ENCODE data around the gene DPP8.

The DPP8 gene

GRCh38 chr15:65434201-65434600 is 83.3 kb downstream of the DPP8 start:
- no peaks in the 10 kb centered on the region for H3K79me2 ChIP-seq (ENCODE audit: control insufficient read depth, insufficient read depth, low read length)
- no peak overlapping the region for H3K4me3 ChIP-seq (ENCODE audit: low read length)
- no peak overlapping the region for H2BK15ac ChIP-seq (replicated peaks; ENCODE audit: low read depth)
- DNase-seq = no peak
- H2BK120ac ChIP-seq (ENCODE audit: low read depth, low read length) = no peak overlapping the region
- H3K4ac ChIP-seq (ENCODE audit: low read depth, low read length) = no peak overlapping the region
- no peak overlapping the region for H3K9ac ChIP-seq (ENCODE audit: low read length)
- no peak overlapping the region for H3K23ac ChIP-seq (ENCODE audit: low read length)
- no peaks in the 10 kb centered on the region for H3K4me1 ChIP-seq (ENCODE audit: control insufficient read depth, low read depth, low read length)
- no peak overlapping the region for H3K18ac ChIP-seq (ENCODE audit: low read length)
- no peak overlapping the region for H2BK5ac ChIP-seq (ENCODE audit: low read length)
- H3K56ac ChIP-seq (ENCODE audit: low read length) = no peak overlapping the region
- H4K8ac ChIP-seq (ENCODE audit: low read depth, low read length) = no peak overlapping the region
- no peak overlapping the region for H4K5ac ChIP-seq (ENCODE audit: low read length)
- H3K36me3 ChIP-seq (ENCODE audit: control insufficient read depth, insufficient read depth, low read length) = no peaks in the 10 kb centered on the region
- H3K4me2 ChIP-seq (ENCODE audit: low read length) = no peak overlapping the region
- H3K27ac ChIP-seq (ENCODE audit: low read depth, low read length) = no peak overlapping the region
- H3K79me1 ChIP-seq (ENCODE audit: low read length) = no peaks in the 10 kb centered on the region
- no peak overlapping the region for H2AK5ac ChIP-seq (ENCODE audit: low read length)
- WGBS (ENCODE audit: extremely low coverage, insufficient coverage, low lambda C conversion rate) = no CpG with 5 or more reads among the region's 11 CpGs
- no peaks in the 10 kb centered on the region for H3K27me3 ChIP-seq (ENCODE audit: insufficient read depth, low read length, poor library complexity)

GRCh38 chr15:65431731-65432130 is 85.8 kb downstream of the DPP8 start:
- Histone ChIP-seq H3K4ac (ENCODE audit: low read depth, low read length) (no peak overlapping the region), H2BK5ac (ENCODE audit: low read length) (no peak overlapping the region)
- DNase-seq = no peak

GRCh38 chr15:65426216-65426853 is 91.2 kb downstream of the DPP8 start:
- Histone ChIP-seq H2BK15ac (replicated peaks; ENCODE audit: low read depth) (no peak overlapping the region), H3K56ac (ENCODE audit: low read length) (no peak overlapping the region), H3K36me3 (ENCODE audit: control insufficient read depth, insufficient read depth, low read length) (no peaks in the 10 kb centered on the region), H3K9ac (ENCODE audit: low read length) (no peak overlapping the region), H3K27ac (ENCODE audit: low read depth, low read length) (no peak overlapping the region), H3K27me3 (ENCODE audit: insufficient read depth, low read length, poor library complexity) (no peaks in the 10 kb centered on the region), H3K4me1 (ENCODE audit: control insufficient read depth, low read depth, low read length) (peaks cover 4% of the 10 kb centered on the region), H2BK5ac (ENCODE audit: low read length) (no peak overlapping the region), H2AK5ac (ENCODE audit: low read length) (peak overlapping the region; percentile 88), H3K23ac (ENCODE audit: low read length) (no peak overlapping the region), H3K4me2 (ENCODE audit: low read length) (no peak overlapping the region), H3K4ac (ENCODE audit: low read depth, low read length) (no peak overlapping the region), H3K4me3 (ENCODE audit: low read length) (no peak overlapping the region), H3K79me2 (ENCODE audit: control insufficient read depth, insufficient read depth, low read length) (no peaks in the 10 kb centered on the region), H4K8ac (ENCODE audit: low read depth, low read length) (no peak overlapping the region), H3K79me1 (ENCODE audit: low read length) (no peaks in the 10 kb centered on the region), H3K18ac (ENCODE audit: low read length) (no peak overlapping the region), H4K5ac (ENCODE audit: low read length) (no peak overlapping the region), H2BK120ac (ENCODE audit: low read depth, low read length) (no peak overlapping the region)
- DNase-seq = no peak
- no CpG with 5 or more reads among the region's 2 CpGs for WGBS (ENCODE audit: extremely low coverage, insufficient coverage, low lambda C conversion rate)

More at GRCh38 chr15:65431731-65432130, 85.8 kb downstream of the DPP8 start:
- no peaks in the 10 kb centered on the region for H3K4me1 ChIP-seq (ENCODE audit: control insufficient read depth, low read depth, low read length)
- H3K79me1 ChIP-seq (ENCODE audit: low read length) = no peaks in the 10 kb centered on the region
- no peak overlapping the region for H2AK5ac ChIP-seq (ENCODE audit: low read length)
- H4K5ac ChIP-seq (ENCODE audit: low read length) = no peak overlapping the region
- no peak overlapping the region for H3K23ac ChIP-seq (ENCODE audit: low read length)
- H3K4me3 ChIP-seq (ENCODE audit: low read length) = no peak overlapping the region
- no peak overlapping the region for H4K8ac ChIP-seq (ENCODE audit: low read depth, low read length)
- H3K56ac ChIP-seq (ENCODE audit: low read length) = peak overlapping the region; percentile 19
- H3K4me2 ChIP-seq (ENCODE audit: low read length) = no peak overlapping the region
- no peaks in the 10 kb centered on the region for H3K36me3 ChIP-seq (ENCODE audit: control insufficient read depth, insufficient read depth, low read length)
- no peak overlapping the region for H3K9ac ChIP-seq (ENCODE audit: low read length)
- H3K27me3 ChIP-seq (ENCODE audit: insufficient read depth, low read length, poor library complexity) = no peaks in the 10 kb centered on the region
- no peak overlapping the region for H3K18ac ChIP-seq (ENCODE audit: low read length)
- H2BK120ac ChIP-seq (ENCODE audit: low read depth, low read length) = no peak overlapping the region
- H3K27ac ChIP-seq (ENCODE audit: low read depth, low read length) = no peak overlapping the region
- no peak overlapping the region for H2BK15ac ChIP-seq (replicated peaks; ENCODE audit: low read depth)
- no peaks in the 10 kb centered on the region for H3K79me2 ChIP-seq (ENCODE audit: control insufficient read depth, insufficient read depth, low read length)

GRCh38 chr15:65424683-65425082 is 92.8 kb downstream of the DPP8 start:
- H3K27ac ChIP-seq (ENCODE audit: low read depth, low read length) = no peak overlapping the region
- H2BK5ac ChIP-seq (ENCODE audit: low read length) = no peak overlapping the region
- no CpG with 5 or more reads among the region's 5 CpGs for WGBS (ENCODE audit: extremely low coverage, insufficient coverage, low lambda C conversion rate)
- H3K79me1 ChIP-seq (ENCODE audit: low read length) = no peaks in the 10 kb centered on the region
- H2AK5ac ChIP-seq (ENCODE audit: low read length) = no peak overlapping the region
- H3K4me3 ChIP-seq (ENCODE audit: low read length) = no peak overlapping the region
- no peak overlapping the region for H3K4ac ChIP-seq (ENCODE audit: low read depth, low read length)
- H3K9ac ChIP-seq (ENCODE audit: low read length) = no peak overlapping the region
- H3K23ac ChIP-seq (ENCODE audit: low read length) = no peak overlapping the region
- H2BK15ac ChIP-seq (replicated peaks; ENCODE audit: low read depth) = no peak overlapping the region
- no peaks in the 10 kb centered on the region for H3K36me3 ChIP-seq (ENCODE audit: control insufficient read depth, insufficient read depth, low read length)
- no peak overlapping the region for H2BK120ac ChIP-seq (ENCODE audit: low read depth, low read length)
- H3K56ac ChIP-seq (ENCODE audit: low read length) = no peak overlapping the region
- no peak overlapping the region for H4K8ac ChIP-seq (ENCODE audit: low read depth, low read length)
- H4K5ac ChIP-seq (ENCODE audit: low read length) = no peak overlapping the region
- no peak overlapping the region for H3K18ac ChIP-seq (ENCODE audit: low read length)
- H3K27me3 ChIP-seq (ENCODE audit: insufficient read depth, low read length, poor library complexity) = no peaks in the 10 kb centered on the region
- no peaks in the 10 kb centered on the region for H3K79me2 ChIP-seq (ENCODE audit: control insufficient read depth, insufficient read depth, low read length)
- H3K4me1 ChIP-seq (ENCODE audit: control insufficient read depth, low read depth, low read length) = peaks cover 12% of the 10 kb centered on the region
- no peak overlapping the region for H3K4me2 ChIP-seq (ENCODE audit: low read length)
- no peak for DNase-seq

- peak; percentile 57 for DNase-seq
Measured at GRCh38 chr15:65423976-65424679, 93.4 kb downstream of the DPP8 start.

More at GRCh38 chr15:65423976-65424679, 93.4 kb downstream of the DPP8 start:
- Histone ChIP-seq H2AK5ac (ENCODE audit: low read length) (no peak overlapping the region), H3K36me3 (ENCODE audit: control insufficient read depth, insufficient read depth, low read length) (no peaks in the 10 kb centered on the region), H3K27me3 (ENCODE audit: insufficient read depth, low read length, poor library complexity) (no peaks in the 10 kb centered on the region), H4K5ac (ENCODE audit: low read length) (no peak overlapping the region), H3K79me1 (ENCODE audit: low read length) (no peaks in the 10 kb centered on the region), H2BK120ac (ENCODE audit: low read depth, low read length) (no peak overlapping the region), H4K8ac (ENCODE audit: low read depth, low read length) (no peak overlapping the region), H3K4me1 (ENCODE audit: control insufficient read depth, low read depth, low read length) (peaks cover 14% of the 10 kb centered on the region), H2BK5ac (ENCODE audit: low read length) (no peak overlapping the region), H3K23ac (ENCODE audit: low read length) (no peak overlapping the region), H3K4me2 (ENCODE audit: low read length) (no peak overlapping the region), H3K27ac (ENCODE audit: low read depth, low read length) (no peak overlapping the region), H3K79me2 (ENCODE audit: control insufficient read depth, insufficient read depth, low read length) (no peaks in the 10 kb centered on the region), H3K4me3 (ENCODE audit: low read length) (no peak overlapping the region), H3K56ac (ENCODE audit: low read length) (no peak overlapping the region), H3K18ac (ENCODE audit: low read length) (no peak overlapping the region), H3K9ac (ENCODE audit: low read length) (no peak overlapping the region), H3K4ac (ENCODE audit: low read depth, low read length) (no peak overlapping the region), H2BK15ac (replicated peaks; ENCODE audit: low read depth) (no peak overlapping the region)
- WGBS (ENCODE audit: extremely low coverage, insufficient coverage, low lambda C conversion rate) = no CpG with 5 or more reads among the region's 9 CpGs
